WERI-Rb-1 (cell line): ENCODE data around the gene MRPL24.
"Not testable (repeated sequence)": the region's sequence is repeated elsewhere in the genome, so short reads cannot be mapped to it uniquely, and the experiment has no call there.

Source experiments
- DNase-seq: peaks from one replicate; pipeline ENCODE4 v3.0.0-alpha.2; 2020
- H3K27ac ChIP-seq: fragments of 250-450 bp; sonication (Bioruptor Pico); 2 replicates; pipeline ENCODE4 v1.5.1; 2020; ENCODE audit warnings: mild to moderate bottlenecking, moderate library complexity
- H3K27me3 ChIP-seq: fragments of 250-450 bp; sonication (Bioruptor Pico); 2 replicates; pipeline ENCODE4 v1.5.1; 2021; ENCODE audit warnings: mild to moderate bottlenecking, low read depth, moderate library complexity; ENCODE audit not compliant: insufficient read depth, severe bottlenecking
- H3K36me3 ChIP-seq: fragments of 250-450 bp; sonication (Bioruptor Pico); 2 replicates; pipeline ENCODE4 v1.5.1; 2020; ENCODE audit warnings: mild to moderate bottlenecking, moderate library complexity
- H3K4me3 ChIP-seq: 2 replicates; pipeline ENCODE4 v1.5.1; 2011; ENCODE audit warnings: low read depth, mild to moderate bottlenecking, control low read depth, low read length
- H3K9me3 ChIP-seq: fragments of 250-450 bp; sonication (Bioruptor Pico); 2 replicates; pipeline ENCODE4 v1.5.1; 2021; ENCODE audit warnings: mild to moderate bottlenecking, moderate library complexity; ENCODE audit not compliant: severe bottlenecking
- CTCF ChIP-seq: IDR thresholded peaks from 2 replicates; pipeline ENCODE4 v1.5.1; 2011; ENCODE audit warnings: low read depth, mild to moderate bottlenecking, control low read depth, inconsistent platforms, low read length

The MRPL24 gene

GRCh38 chr1:156766298-156767100, 25.6 kb upstream of the MRPL24 start:
- H3K4me3 ChIP-seq: peak overlapping the region; percentile 94
- peaks cover 24% of the 10 kb centered on the region for H3K36me3 ChIP-seq
- DNase-seq: peak; percentile 76
- peak overlapping the region; percentile 96 for H3K27ac ChIP-seq
- no peaks in the 10 kb centered on the region for H3K27me3 ChIP-seq
- no peaks in the 10 kb centered on the region for H3K9me3 ChIP-seq
- TF ChIP-seq CTCF: no peak

GRCh38 chr1:156765666-156766065, 24.8 kb upstream of the MRPL24 start:
- Histone ChIP-seq H3K36me3 (peaks cover 15% of the 10 kb centered on the region), H3K27me3 (no peaks in the 10 kb centered on the region), H3K27ac (peak overlapping the region; percentile 96), H3K9me3 (no peaks in the 10 kb centered on the region), H3K4me3 (no peak overlapping the region)
- DNase-seq: no peak
- TF ChIP-seq CTCF: no peak

DNA sequence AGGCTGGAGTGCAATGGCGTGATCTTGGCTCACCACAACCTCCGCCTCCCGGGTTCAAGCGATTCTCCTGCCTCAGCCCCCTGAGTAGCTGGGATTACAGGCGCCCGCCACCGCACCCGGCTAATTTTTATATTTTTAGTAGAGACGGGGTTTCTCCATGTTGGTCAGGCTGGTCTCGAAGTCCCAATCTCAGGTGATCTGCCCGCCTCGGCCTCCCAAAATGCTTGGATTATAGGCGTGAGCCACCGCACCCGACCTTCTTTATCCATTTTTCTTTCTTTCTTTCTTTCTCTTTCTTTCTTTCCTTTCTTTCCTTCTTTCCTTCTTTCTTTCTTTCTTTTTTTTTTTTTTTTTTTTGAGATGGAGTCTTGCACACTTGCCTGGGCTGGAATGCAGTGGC, 24.2 kb upstream of the MRPL24 start:
- H3K36me3 ChIP-seq: peaks cover 10% of the 10 kb centered on the region
- H3K27ac ChIP-seq, H3K9me3 ChIP-seq, H3K4me3 ChIP-seq, H3K27me3 ChIP-seq, DNase-seq: not testable (repeated sequence)

DNA sequence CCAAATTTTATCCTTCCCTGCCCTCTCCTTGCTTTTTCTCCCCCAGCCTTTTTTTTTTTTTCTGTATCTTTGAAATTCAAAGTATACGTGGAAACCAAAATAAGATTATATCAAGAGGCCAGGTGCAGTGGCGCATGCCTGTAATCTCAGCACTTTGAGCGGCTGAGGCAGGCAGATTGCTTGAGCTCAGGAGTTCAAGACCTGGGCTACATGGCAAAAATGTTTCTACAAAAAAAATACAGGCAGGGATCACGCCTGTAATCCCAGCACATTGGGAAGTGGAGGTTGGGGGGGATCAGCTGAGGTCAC, 19.9 kb upstream of the MRPL24 start:
- Histone ChIP-seq H3K4me3 (peak overlapping the region; percentile 24), H3K27ac (peak overlapping the region; percentile 72), H3K36me3 (no peaks in the 10 kb centered on the region), H3K9me3 (no peaks in the 10 kb centered on the region), H3K27me3 (no peaks in the 10 kb centered on the region)
- no peak for TF ChIP-seq CTCF
- DNase-seq: peak; percentile 79

GRCh38 chr1:156760092-156760795, 19.4 kb upstream of the MRPL24 start:
- no peak for TF ChIP-seq CTCF
- DNase-seq: peak; percentile 97
- no peaks in the 10 kb centered on the region for H3K27me3 ChIP-seq

DNA sequence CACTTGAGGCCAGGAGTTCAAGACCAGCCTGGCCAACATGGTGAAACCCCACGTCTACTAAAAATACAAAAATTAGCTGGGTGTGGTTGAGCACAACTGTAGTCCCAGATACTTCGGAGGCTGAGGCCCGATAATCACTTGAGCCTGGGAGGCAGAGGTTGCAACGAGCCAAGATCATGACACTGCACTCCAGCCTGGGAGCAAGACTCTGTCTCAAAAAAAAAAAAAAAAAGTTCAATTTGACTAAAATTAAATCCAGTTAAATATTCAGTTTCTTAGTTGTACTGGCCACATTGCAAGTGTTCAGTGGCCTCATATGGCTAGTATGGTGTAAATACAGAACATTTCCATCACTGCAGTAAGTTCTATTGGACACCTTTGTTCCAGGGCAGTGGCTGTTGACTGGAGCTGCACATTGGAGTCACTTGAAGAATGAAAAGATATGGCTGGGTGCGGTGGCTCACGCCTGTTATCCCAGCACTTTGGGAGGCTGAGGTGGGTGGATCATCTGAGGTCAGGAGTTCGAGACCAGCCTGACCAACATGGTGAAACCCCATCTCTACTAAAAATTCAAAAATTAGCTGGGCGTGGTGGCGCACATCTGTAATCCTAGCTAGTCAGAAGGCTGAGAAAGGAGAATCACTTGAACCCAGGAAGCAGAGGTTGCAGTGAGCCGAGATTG, 16.8 kb upstream of the MRPL24 start:
- H3K4me3 ChIP-seq, H3K27ac ChIP-seq, H3K27me3 ChIP-seq, H3K36me3 ChIP-seq, H3K9me3 ChIP-seq, DNase-seq: not testable (repeated sequence)

More at GRCh38 chr1:156760092-156760795, 19.4 kb upstream of the MRPL24 start:
- no peaks in the 10 kb centered on the region for H3K9me3 ChIP-seq
- peak overlapping the region; percentile 72 for H3K27ac ChIP-seq
- H3K4me3 ChIP-seq: peak overlapping the region; percentile 24
- no peaks in the 10 kb centered on the region for H3K36me3 ChIP-seq
